Type B pancreatic cell (in vitro differentiated cells): ENCODE results near the gene RABGAP1L. TPM values are rescaled to one million over a fixed set of nuclear protein-coding genes. Genes with fewer than 3 reads are reported as not detected.

Source experiments
- DNase-seq: peaks from one replicate; pipeline ENCODE4 v3.0.0; 2021; ENCODE audit warnings: mixed read lengths; ENCODE audit not compliant: unreplicated experiment; ENCODE audit errors: extremely low spot score
- H3K27ac Mint-ChIP-seq: 2 replicates; pipeline ENCODE4 v1.8.0; 2021; ENCODE audit warnings: mild to moderate bottlenecking, mixed read lengths
- H3K27me3 Mint-ChIP-seq: 2 replicates; pipeline ENCODE4 v1.8.0; 2021; ENCODE audit warnings: mixed read lengths
- H3K36me3 Mint-ChIP-seq: 2 replicates; pipeline ENCODE4 v1.8.0; 2021; ENCODE audit warnings: mixed read lengths
- H3K4me1 Mint-ChIP-seq: one replicate; pipeline ENCODE4 v1.8.0; 2021; ENCODE audit warnings: mixed read lengths; ENCODE audit not compliant: unreplicated experiment
- H3K4me3 Mint-ChIP-seq: 2 replicates; pipeline ENCODE4 v1.8.0; 2021; ENCODE audit warnings: mild to moderate bottlenecking, mixed read lengths
- H3K9me3 Mint-ChIP-seq: 2 replicates; pipeline ENCODE4 v1.8.0; 2021; ENCODE audit warnings: mixed read lengths
- CTCF ChIP-seq: fragments of 200-600 bp; sonication (generic); conservative IDR thresholded peaks from 2 replicates; pipeline ENCODE4 v1.5.0; 2021; ENCODE audit warnings: antibody characterized with exemption, mild to moderate bottlenecking
- total RNA-seq: library from RNA; stranded (reverse); gene quantifications from 2 replicates; pipeline ENCODE4 v1.2.1, GENCODE V29; 2021; ENCODE audit warnings: low replicate concordance

The RABGAP1L gene
- total RNA-seq, 1 donor from 2014 or later = 35.6 TPM

- no peak for DNase-seq
- no peaks in the 10 kb centered on the region for H3K27me3 Mint-ChIP-seq
- H3K9me3 Mint-ChIP-seq = no peaks in the 10 kb centered on the region
- H3K36me3 Mint-ChIP-seq = no peaks in the 10 kb centered on the region
- no peak for TF ChIP-seq CTCF
- H3K4me3 Mint-ChIP-seq = no peak overlapping the region
- H3K4me1 Mint-ChIP-seq = no peaks in the 10 kb centered on the region
- H3K27ac Mint-ChIP-seq = no peak overlapping the region
Observed at GRCh38 chr1:174269989-174270651, 110.8 kb downstream of the RABGAP1L start.

- no peaks in the 10 kb centered on the region for H3K9me3 Mint-ChIP-seq
- no peaks in the 10 kb centered on the region for H3K36me3 Mint-ChIP-seq
- no peak overlapping the region for H3K27ac Mint-ChIP-seq
- TF ChIP-seq CTCF = no peak
- H3K4me3 Mint-ChIP-seq = no peak overlapping the region
- DNase-seq = no peak
- no peaks in the 10 kb centered on the region for H3K27me3 Mint-ChIP-seq
- no peaks in the 10 kb centered on the region for H3K4me1 Mint-ChIP-seq
Observed at GRCh38 chr1:174273190-174273589, 113.9 kb downstream of the RABGAP1L start.

DNA sequence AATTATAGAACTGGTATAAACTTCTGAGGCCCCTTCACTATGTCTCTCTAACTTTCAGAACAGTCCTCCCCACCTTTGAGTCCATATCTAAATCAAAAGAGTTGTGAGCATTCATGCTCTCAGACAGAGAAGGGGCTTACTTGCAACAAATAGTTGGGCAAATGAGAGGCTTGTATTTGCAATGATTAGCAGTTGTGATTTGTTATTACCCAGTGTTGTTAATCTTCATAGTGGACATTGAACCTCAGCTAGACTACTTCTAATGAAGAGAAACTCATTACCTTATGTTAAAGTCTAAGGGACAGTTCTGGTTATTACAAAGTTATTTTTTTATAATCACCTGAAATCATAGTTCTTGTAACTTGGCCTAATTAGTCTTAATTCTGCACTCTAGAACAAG is 114.5 kb downstream of the RABGAP1L start:
- no peaks in the 10 kb centered on the region for H3K9me3 Mint-ChIP-seq

GRCh38 chr1:174274452-174274851 is 115.1 kb downstream of the RABGAP1L start:
- Mint-ChIP-seq H3K36me3 (no peaks in the 10 kb centered on the region), H3K4me3 (no peak overlapping the region), H3K4me1 (no peaks in the 10 kb centered on the region), H3K27ac (no peak overlapping the region), H3K27me3 (no peaks in the 10 kb centered on the region), H3K9me3 (no peaks in the 10 kb centered on the region)
- no peak for DNase-seq
- no peak for TF ChIP-seq CTCF

More for the DNA sequence above, 114.5 kb downstream of the RABGAP1L start:
- TF ChIP-seq CTCF = no peak
- Mint-ChIP-seq H3K4me1 (no peaks in the 10 kb centered on the region), H3K4me3 (no peak overlapping the region), H3K36me3 (no peaks in the 10 kb centered on the region), H3K27ac (no peak overlapping the region), H3K27me3 (no peaks in the 10 kb centered on the region)
- DNase-seq = no peak

- no peak for TF ChIP-seq CTCF
- no peaks in the 10 kb centered on the region for H3K9me3 Mint-ChIP-seq
- DNase-seq = no peak
- H3K27me3 Mint-ChIP-seq = no peaks in the 10 kb centered on the region
- H3K27ac Mint-ChIP-seq = no peak overlapping the region
- H3K4me3 Mint-ChIP-seq = no peak overlapping the region
- no peaks in the 10 kb centered on the region for H3K4me1 Mint-ChIP-seq
- no peaks in the 10 kb centered on the region for H3K36me3 Mint-ChIP-seq
Observed at GRCh38 chr1:174274884-174275283, 115.6 kb downstream of the RABGAP1L start.

DNA sequence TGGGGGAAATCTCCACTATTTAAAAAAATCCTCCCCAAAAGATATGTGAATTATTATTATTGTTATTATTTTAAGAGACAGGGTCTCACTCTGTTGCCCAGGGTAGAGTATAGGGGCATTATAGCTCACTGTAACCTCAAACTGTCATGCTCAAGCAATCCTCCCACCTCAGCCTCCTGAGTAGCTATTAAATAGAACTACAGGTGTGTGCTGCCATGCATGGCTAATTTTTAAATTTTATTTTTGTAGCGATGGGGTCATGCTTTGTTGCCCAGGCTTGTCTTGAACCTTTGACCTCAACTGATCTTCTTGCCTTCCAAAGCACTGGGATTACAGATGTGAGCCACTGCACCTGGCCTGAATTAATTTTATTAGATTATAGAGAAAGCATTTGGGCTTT is 116.8 kb downstream of the RABGAP1L start:
- Mint-ChIP-seq H3K9me3 (no peaks in the 10 kb centered on the region), H3K27ac (no peak overlapping the region), H3K4me3 (no peak overlapping the region), H3K36me3 (peaks cover 7% of the 10 kb centered on the region), H3K27me3 (no peaks in the 10 kb centered on the region), H3K4me1 (no peaks in the 10 kb centered on the region)
- DNase-seq = no peak
- TF ChIP-seq CTCF = no peak
